Measurements from ENCODE around the gene SLC1A5.
"Not testable (repeated sequence)": the region's sequence is repeated elsewhere in the genome, so short reads cannot be mapped to it uniquely, and the experiment has no call there.

The SLC1A5 gene

GRCh38 chr19:46772170-46773017 lies 16.0 kb downstream of the SLC1A5 start:
- no peak for DNase-seq (ENCODE audit: low read depth in 2 of 2)

GRCh38 chr19:46768746-46769145 lies 19.6 kb downstream of the SLC1A5 start:
- not testable (repeated sequence) for DNase-seq (ENCODE audit: low read depth in 2 of 2)

GRCh38 chr19:46766569-46767317 lies 21.7 kb downstream of the SLC1A5 start:
- DNase-seq (ENCODE audit: low read depth in 2 of 2) = peak in 1 of 2 donors; percentile 53

GRCh38 chr19:46764817-46765291 lies 23.5 kb downstream of the SLC1A5 start:
- no peak for DNase-seq (ENCODE audit: low read depth in 2 of 2)

GRCh38 chr19:46762245-46762890 lies 26.0 kb downstream of the SLC1A5 start:
- no peak for DNase-seq (ENCODE audit: low read depth in 2 of 2)

GRCh38 chr19:46761418-46761831 lies 27.0 kb downstream of the SLC1A5 start:
- DNase-seq (ENCODE audit: low read depth in 2 of 2) = no peak

- DNase-seq (ENCODE audit: low read depth in 2 of 2) = not testable (repeated sequence)
Measured at GRCh38 chr19:46760897-46761296, 27.5 kb downstream of the SLC1A5 start.

- DNase-seq (ENCODE audit: low read depth in 2 of 2) = no peak
Measured at GRCh38 chr19:46760363-46760762, 28.0 kb downstream of the SLC1A5 start.

- DNase-seq (ENCODE audit: low read depth in 2 of 2) = no peak
Measured at GRCh38 chr19:46759817-46760333, 28.5 kb downstream of the SLC1A5 start.

GRCh38 chr19:46759206-46759605 lies 29.2 kb downstream of the SLC1A5 start:
- no peak for DNase-seq (ENCODE audit: low read depth in 2 of 2)

GRCh38 chr19:46756544-46756888 lies 31.9 kb downstream of the SLC1A5 start:
- DNase-seq (ENCODE audit: low read depth in 2 of 2) = no peak

GRCh38 chr19:46755853-46756543 lies 32.4 kb downstream of the SLC1A5 start:
- no peak for DNase-seq (ENCODE audit: low read depth in 2 of 2)

GRCh38 chr19:46755077-46755852 lies 33.1 kb downstream of the SLC1A5 start:
- no peak for DNase-seq (ENCODE audit: low read depth in 2 of 2)

GRCh38 chr19:46753420-46754155 lies 34.8 kb downstream of the SLC1A5 start:
- DNase-seq (ENCODE audit: low read depth in 2 of 2) = peak; percentile 42 to 46

GRCh38 chr19:46748325-46749109 lies 39.9 kb downstream of the SLC1A5 start:
- DNase-seq (ENCODE audit: low read depth in 2 of 2) = peak; percentile 75 to 78

- peak; percentile 30 to 43 for DNase-seq (ENCODE audit: low read depth in 2 of 2)
Measured at GRCh38 chr19:46746281-46747057, 41.9 kb downstream of the SLC1A5 start, which contains the start of gene STRN4. Gene STRN4, minus strand, starts transcription at chr19:46746450. Its CDS starts 20 bp downstream, at chr19:46746430.

- no peak for DNase-seq (ENCODE audit: low read depth in 2 of 2)
Measured at GRCh38 chr19:46745521-46746280, 42.7 kb downstream of the SLC1A5 start, which contains the start of gene FKRP. Gene FKRP, plus strand, starts transcription at chr19:46746057. Its CDS starts 9,394 bp downstream, at chr19:46755451.
